Erythroblast (primary cell): ENCODE data around the gene SLC23A2.

ENCODE experiments used
- GATA1 ChIP-seq: IDR thresholded peaks from 2 replicates; pipeline ENCODE4 v1.6.1; 2011; ENCODE audit warnings: low read depth, mild to moderate bottlenecking, control low read depth, low read length, moderate library complexity
- POLR2A ChIP-seq: IDR thresholded peaks from 2 replicates; pipeline ENCODE4 v1.6.1; 2011; ENCODE audit warnings: mild to moderate bottlenecking, low read length

- TF ChIP-seq POLR2A (no peak), GATA1 (no peak)
Observed at GRCh38 chr20:5036828-5037227, 35.5 kb upstream of the SLC23A2 start.
